WTC11 (cell line): Measurements from ENCODE around the gene ATP9B. TPM values are rescaled to one million over a fixed set of nuclear protein-coding genes. Genes with fewer than 3 reads are reported as not detected.

Source experiments
- ATAC-seq: fragments of 200-7000 bp; cut with Tn5 transposase; 2 replicates; pipeline ENCODE4 v1.10.0; 2021; ENCODE audit warnings: mild to moderate bottlenecking, moderate library complexity
- CTCF ChIA-PET: fragments of 300-600 bp; sonication (Branson Sonifier 250); formaldehyde crosslinking; loops from one replicate; lab custom pipeline; 2021; ENCODE audit warnings: antibody characterized with exemption; lab: Charles Lee
- POLR2A ChIA-PET: fragments of 350-600 bp; sonication (Branson Sonifier 250); formaldehyde crosslinking; loops from one replicate; lab custom pipeline; 2021; ENCODE audit warnings: antibody characterized with exemption; lab: Charles Lee
- DNase-seq: peaks from one replicate; pipeline ENCODE4 v3.0.0; 2021; ENCODE audit warnings: low spot score
- H3K27ac Mint-ChIP-seq: 2 replicates; pipeline ENCODE4 v1.8.0; 2021; ENCODE audit warnings: mixed read lengths
- H3K27me3 Mint-ChIP-seq: 2 replicates; pipeline ENCODE4 v1.8.0; 2021; ENCODE audit warnings: low read depth, mild to moderate bottlenecking, moderate library complexity, mixed read lengths
- H3K36me3 Mint-ChIP-seq: 2 replicates; pipeline ENCODE4 v1.8.0; 2021; ENCODE audit warnings: mixed read lengths
- H3K4me1 Mint-ChIP-seq: 2 replicates; pipeline ENCODE4 v1.8.0; 2022; ENCODE audit warnings: mixed read lengths
- H3K4me3 Mint-ChIP-seq: 2 replicates; pipeline ENCODE4 v1.8.0; 2021; ENCODE audit warnings: mild to moderate bottlenecking, moderate library complexity, mixed read lengths
- H3K9me3 Mint-ChIP-seq: 2 replicates; pipeline ENCODE4 v1.8.0; 2021; ENCODE audit warnings: mixed read lengths
- CREB1 ChIP-seq: sonication (generic); formaldehyde crosslinking; IDR thresholded peaks from 2 replicates; pipeline ENCODE4 v1.8.0; 2023; ENCODE audit warnings: mild to moderate bottlenecking, missing genetic modification reagents
- CREM ChIP-seq: sonication (generic); formaldehyde crosslinking; IDR thresholded peaks from 2 replicates; pipeline ENCODE4 v1.8.1; 2022; ENCODE audit warnings: mild to moderate bottlenecking, missing genetic modification reagents, moderate library complexity
- CTCF ChIP-seq: fragments of 200-600 bp; IDR thresholded peaks from 2 replicates; pipeline ENCODE4 v1.8.0; 2022; ENCODE audit warnings: antibody characterized with exemption
- GABPB1 ChIP-seq: sonication (generic); formaldehyde crosslinking; IDR thresholded peaks from 2 replicates; pipeline ENCODE4 v1.8.1; 2023; ENCODE audit warnings: mild to moderate bottlenecking, missing genetic modification reagents
- IRF2 ChIP-seq: sonication (generic); formaldehyde crosslinking; IDR thresholded peaks from 2 replicates; pipeline ENCODE4 v1.8.0; 2022; ENCODE audit warnings: low read depth, missing genetic modification reagents, borderline replicate concordance
- JAZF1 ChIP-seq: fragments of 250-450 bp; sonication (Bioruptor Pico); IDR thresholded peaks from 2 replicates; pipeline ENCODE4 v1.9.0; 2021; ENCODE audit warnings: moderate library complexity, mild to moderate bottlenecking, inconsistent platforms
- NFE2L1 ChIP-seq: sonication (generic); formaldehyde crosslinking; IDR thresholded peaks from 2 replicates; pipeline ENCODE4 v1.8.1; 2023; ENCODE audit warnings: missing genetic modification reagents
- NFYB ChIP-seq: sonication (generic); formaldehyde crosslinking; conservative IDR thresholded peaks from 2 replicates; pipeline ENCODE4 v1.8.0; 2022; ENCODE audit warnings: low read depth, missing genetic modification reagents
- OVOL2 ChIP-seq: fragments of 250-450 bp; sonication (Bioruptor Pico); IDR thresholded peaks from 2 replicates; pipeline ENCODE4 v1.9.0; 2021; ENCODE audit warnings: mild to moderate bottlenecking, borderline replicate concordance
- PRRX2 ChIP-seq: fragments of 250-450 bp; sonication (Bioruptor Pico); IDR thresholded peaks from 2 replicates; pipeline ENCODE4 v1.8.0; 2021; ENCODE audit warnings: mild to moderate bottlenecking
- RORB ChIP-seq: fragments of 250-450 bp; sonication (Bioruptor Pico); IDR thresholded peaks from 2 replicates; pipeline ENCODE4 v1.9.0; 2021; ENCODE audit warnings: mild to moderate bottlenecking
- SMAD3 ChIP-seq: sonication (generic); formaldehyde crosslinking; IDR thresholded peaks from 2 replicates; pipeline ENCODE4 v1.8.0; 2022; ENCODE audit warnings: missing genetic modification reagents, mild to moderate bottlenecking, borderline replicate concordance
- SMAD4 ChIP-seq: sonication (generic); formaldehyde crosslinking; IDR thresholded peaks from 2 replicates; pipeline ENCODE4 v1.8.0; 2022; ENCODE audit warnings: mild to moderate bottlenecking, missing genetic modification reagents
- STAT6 ChIP-seq: sonication (generic); formaldehyde crosslinking; conservative IDR thresholded peaks from 2 replicates; pipeline ENCODE4 v1.8.1; 2023; ENCODE audit warnings: mild to moderate bottlenecking, low read depth, missing genetic modification reagents, moderate library complexity
- TEAD4 ChIP-seq: sonication (generic); formaldehyde crosslinking; IDR thresholded peaks from 2 replicates; pipeline ENCODE4 v1.8.0; 2022; ENCODE audit warnings: mild to moderate bottlenecking, missing genetic modification reagents
- USF1 ChIP-seq: sonication (generic); formaldehyde crosslinking; IDR thresholded peaks from 2 replicates; pipeline ENCODE4 v1.8.0; 2022; ENCODE audit warnings: mild to moderate bottlenecking, missing genetic modification reagents
- USF2 ChIP-seq: sonication (generic); formaldehyde crosslinking; IDR thresholded peaks from 2 replicates; pipeline ENCODE4 v1.8.1; 2023; ENCODE audit warnings: mild to moderate bottlenecking, missing genetic modification reagents, moderate library complexity
- ZBTB43 ChIP-seq: sonication (generic); formaldehyde crosslinking; IDR thresholded peaks from 2 replicates; pipeline ENCODE4 v1.8.1; 2023; ENCODE audit warnings: mild to moderate bottlenecking, missing genetic modification reagents
- ZNF138 ChIP-seq: sonication (generic); formaldehyde crosslinking; conservative IDR thresholded peaks from 2 replicates; pipeline ENCODE4 v1.8.1; 2022; ENCODE audit warnings: mild to moderate bottlenecking, moderate library complexity, missing genetic modification reagents
- ZNF219 ChIP-seq: sonication (generic); formaldehyde crosslinking; IDR thresholded peaks from 2 replicates; pipeline ENCODE4 v1.8.0; 2023; ENCODE audit warnings: missing genetic modification reagents, mild to moderate bottlenecking, borderline replicate concordance
- ZNF416 ChIP-seq: fragments of 250-450 bp; sonication (Bioruptor Pico); IDR thresholded peaks from 2 replicates; pipeline ENCODE4 v1.9.0; 2021; ENCODE audit warnings: mild to moderate bottlenecking, inconsistent platforms
- ZNF512 ChIP-seq: sonication (generic); formaldehyde crosslinking; IDR thresholded peaks from 2 replicates; pipeline ENCODE4 v1.8.1; 2022; ENCODE audit warnings: missing genetic modification reagents, borderline replicate concordance
- ZNF671 ChIP-seq: fragments of 250-450 bp; sonication (Bioruptor Pico); IDR thresholded peaks from 2 replicates; pipeline ENCODE4 v1.8.0; 2021; ENCODE audit warnings: mild to moderate bottlenecking
- total RNA-seq: library from RNA; stranded (reverse); gene quantifications from 3 replicates; pipeline ENCODE4 v1.2.3, GENCODE V29; 2021

The ATP9B gene
- total RNA-seq, 1 experiment from 2014 or later, result 19.0 TPM

GRCh38 chr18:79046522-79046921 is 22.7 kb upstream of the ATP9B start:
- Mint-ChIP-seq H3K9me3 (peaks cover 6% of the 10 kb centered on the region; the same call in 1 of the 2 replicates), H3K27me3 (no peaks in the 10 kb centered on the region), H3K4me1 (no peaks in the 10 kb centered on the region), H3K36me3 (peaks cover 9% of the 10 kb centered on the region), H3K27ac (no peak overlapping the region)
- CTCF ChIA-PET, result interaction anchor here (1.8 kb wide), 1 partner anchor 20 kb away, joined by 6 read pairs; no protein-coding TSS in a partner anchor
- DNase-seq, result no peak
- POLR2A ChIA-PET, result no interaction called here
- ATAC-seq, result no peak
- TF ChIP-seq ZNF512 (no peak), ZNF138 (no peak), SMAD4 (CRISPR knock-in tag) (no peak), USF2 (no peak), CREB1 (no peak), ZBTB43 (CRISPR knock-in tag) (no peak), STAT6 (CRISPR knock-in tag) (no peak), RORB (no peak)
- TF ChIP-seq, all 79 proteins: peak for 0
- no peak overlapping the region for H3K4me3 Mint-ChIP-seq

- no peak for ATAC-seq
- ChIA-PET CTCF (interaction anchor here (1.8 kb wide), 1 partner anchor 21 kb away, joined by 6 read pairs; no protein-coding TSS in a partner anchor), POLR2A (no interaction called here)
- TF ChIP-seq GABPB1 (CRISPR knock-in tag) (no peak), CREM (CRISPR knock-in tag) (no peak), ZNF416 (CRISPR knock-in tag) (no peak), TEAD4 (CRISPR knock-in tag) (no peak), ZNF219 (CRISPR knock-in tag) (no peak)
- Mint-ChIP-seq H3K27me3 (no peaks in the 10 kb centered on the region), H3K36me3 (peaks cover 8% of the 10 kb centered on the region), H3K4me1 (no peaks in the 10 kb centered on the region), H3K27ac (no peak overlapping the region), H3K9me3 (peaks cover 5% of the 10 kb centered on the region; the same call in 1 of the 2 replicates), H3K4me3 (no peak overlapping the region)
- no peak for DNase-seq
Observed at GRCh38 chr18:79047556-79048244, 21.5 kb upstream of the ATP9B start.

- ChIA-PET CTCF (interaction anchor here (0.8 kb wide), 1 partner anchor 22 kb away, joined by 3 read pairs; no protein-coding TSS in a partner anchor), POLR2A (no interaction called here)
- Mint-ChIP-seq H3K27ac (no peak overlapping the region), H3K27me3 (no peaks in the 10 kb centered on the region), H3K36me3 (peaks cover 6% of the 10 kb centered on the region), H3K4me1 (no peaks in the 10 kb centered on the region), H3K9me3 (peaks cover 3% of the 10 kb centered on the region; the same call in 1 of the 2 replicates), H3K4me3 (no peak overlapping the region)
- no peak for DNase-seq
- ATAC-seq, result no peak
- no peak for TF ChIP-seq ZNF671
- no peak for TF ChIP-seq JAZF1 (CRISPR knock-in tag)
- no peak for TF ChIP-seq NFYB (CRISPR knock-in tag)
- TF ChIP-seq CTCF, result no peak
- no peak for TF ChIP-seq NFE2L1 (CRISPR knock-in tag)
- TF ChIP-seq SMAD3 (CRISPR knock-in tag), result no peak
- no peak for TF ChIP-seq OVOL2 (CRISPR knock-in tag)
- no peak for TF ChIP-seq IRF2 (CRISPR knock-in tag)
- no peak for TF ChIP-seq PRRX2 (CRISPR knock-in tag)
- no peak for TF ChIP-seq USF1 (CRISPR knock-in tag)
Observed at GRCh38 chr18:79048245-79048632, 21.0 kb upstream of the ATP9B start.
